Heart right ventricle (tissue), 16 donors: ENCODE measurements around the gene SERPINA9. TPM values are rescaled to one million over a fixed set of nuclear protein-coding genes. Genes with fewer than 3 reads are reported as not detected.

Source experiments
- ATAC-seq, 8 donors: fragments of 200-7000 bp; cut with Tn5 transposase; one replicate each; pipeline ENCODE4 v1.9.1; 2020; ENCODE audit warnings: mild to moderate bottlenecking in 8 of 8, moderate library complexity in 8 of 8, moderate number of reproducible peaks in 1 of 8
- DNase-seq, 2 donors: peaks; one replicate each; pipeline ENCODE4 v3.0.0-alpha.2; 2020
- H3K27ac ChIP-seq, 10 donors: fragments of 200-600 bp; sonication (generic) in 2 of 10; one replicate each; pipeline versions ENCODE4 v1.5.0 to v1.8.0; 2020 to 2022; ENCODE audit warnings: mild to moderate bottlenecking in 3 of 10
- H3K27me3 ChIP-seq, 7 donors: fragments of 200-600 bp; one replicate each; pipeline ENCODE4 v1.8.0; 2021 to 2022; ENCODE audit warnings: mild to moderate bottlenecking in 2 of 7
- H3K36me3 ChIP-seq, 9 donors: fragments of 200-600 bp; sonication (generic) in 1 of 9; one replicate each; pipeline versions ENCODE4 v1.5.0 to v1.8.0; 2020 to 2022; ENCODE audit warnings: mild to moderate bottlenecking in 2 of 9
- H3K4me1 ChIP-seq, 9 donors: fragments of 200-600 bp; sonication (generic) in 1 of 9; one replicate each; pipeline versions ENCODE4 v1.5.0 to v1.8.0; 2020 to 2022; ENCODE audit warnings: mild to moderate bottlenecking in 4 of 9
- H3K4me3 ChIP-seq, 10 donors: fragments of 200-600 bp; sonication (generic) in 2 of 10; one replicate each; pipeline versions ENCODE4 v1.5.0 to v1.8.0; 2020 to 2022; ENCODE audit warnings: mild to moderate bottlenecking in 7 of 10, moderate library complexity in 2 of 10
- H3K9me3 ChIP-seq, 11 donors: fragments of 200-600 bp in 10 of 11; sonication (generic) in 2 of 11; one replicate each; pipeline versions ENCODE4 v1.5.0 to v1.8.0; 2013 to 2022; ENCODE audit warnings: mild to moderate bottlenecking in 2 of 11, control low read depth in 1 of 11, moderate library complexity in 1 of 11
- CTCF ChIP-seq, 9 donors: fragments of 200-600 bp; sonication (generic) in 2 of 9; IDR thresholded peaks; one replicate each; pipeline versions ENCODE4 v1.5.0 to v1.8.0; 2021 to 2022; ENCODE audit warnings: antibody characterized with exemption in 9 of 9, mild to moderate bottlenecking in 5 of 9, moderate library complexity in 1 of 9
- WGBS, 2 donors: extraction: QIAGEN DNeasy Blood & Tissue Kit; methylation state at CpG; one replicate each; pipeline ENCODE4 v1.1.7; 2013; ENCODE audit warnings: inconsistent platforms in 1 of 2; 5-methylcytosine and 5-hydroxymethylcytosine counted together
- intact Hi-C, 10 donors: fragments of 100-400 bp; cut with DNase I; formaldehyde crosslinking; loops; one replicate each; pipeline versions ENCODE4 v1.11.1 to v1.14.2; 2022
- polyA plus RNA-seq, 2 donors: library from polyadenylated mRNA; stranded (reverse); fragments of 200-250 nt; gene quantifications; one replicate each; pipeline ENCODE4 v1.2.3, GENCODE V29; 2013
- total RNA-seq, 10 donors: library from RNA; stranded (reverse); fragmentation: NEBNext Ultra II Directional in 3 of 10; extraction: Animal tissue kit (Norgen Biotek cat#: 25700) in 3 of 10; gene quantifications; one replicate each; pipeline versions ENCODE4 v1.2.1 to v1.2.4, GENCODE V29; 2021 to 2023
- donor health status: Arrhythmogenic right ventricular cardiomyopathy.
- donor health status: ischemic (EF 13 %, LVEDD 7.1; RV severe dilation, severe dysfunction).
- donor health status: healthy with polysubstance abuse.
- donor health status: DM: no; HTN: yes; CAD: no.
- donor health status: DM: no; HTN: no; CAD: no.
- donor health status: ischemic (EF 25% LVEDD 6.9; RV normal size, moderate dysfunction).
- donor health status: ischemic (EF 25% LVEDD 5.7; RV mildly dilated, moderate dysfunction).
- donor health status: healthy.
- donor health status: DM: yes; HTN: yes; CAD: no.
- donor health status: Ischemic cardiomyopathy.
- donor health status: ischemic (EF 35%, LVEDD 5.7; RV mildly dilated, moderate dysfunction).
- donor health status: nonischemic (EF 11% LVEDD 7.7; RV severe dilation, severe dysfunction).
- donor health status: DM: yes; HTN: yes; CAD: no.
- donor health status: PGD.
- donor health status: ischemic (EF 29% LVEDD 5.4; RV normal size, mild dysfunction).
- donor health status: nonischemic (EF 23%, LVEDD 6.1; RV moderate dilation, normal function).

The SERPINA9 gene
- total and polyA plus RNA-seq, 12 donors: not detected

- Histone ChIP-seq H3K4me3 (no peak overlapping the region), H3K36me3 (no peaks in the 10 kb centered on the region), H3K27me3 (peaks cover 0 to 13% (median 4%) of the 10 kb centered on the region in 7 donors), H3K27ac (no peak overlapping the region), H3K4me1 (no peaks in the 10 kb centered on the region), H3K9me3 (peaks cover 0 to 25% (median 0%) of the 10 kb centered on the region in 11 donors)
- WGBS, 2 donors: 45 to 69% methylated on average over 1 of the region's 1 CpG
- intact Hi-C loops: no loop called here
- DNase-seq (no peak), ATAC-seq (no peak)
- no peak for TF ChIP-seq CTCF (IDR thresholded peaks at IDR 0.05)
Observed at GRCh38 chr14:94458096-94458495, 17.9 kb downstream of the SERPINA9 start.

- ATAC-seq: no peak
- intact Hi-C loops: no loop called here
- Histone ChIP-seq H3K4me1 (no peaks in the 10 kb centered on the region), H3K36me3 (no peaks in the 10 kb centered on the region), H3K4me3 (no peak overlapping the region), H3K27ac (no peak overlapping the region), H3K27me3 (peaks cover 0 to 32% (median 11%) of the 10 kb centered on the region in 7 donors), H3K9me3 (peaks cover 0 to 25% (median 0%) of the 10 kb centered on the region in 11 donors)
- WGBS, 2 donors: 0 to 12% methylated on average over 1 of the region's 1 CpG
- no peak for DNase-seq
- no peak for TF ChIP-seq CTCF (IDR thresholded peaks at IDR 0.05)
Observed at GRCh38 chr14:94455928-94456327, 20.1 kb downstream of the SERPINA9 start.

GRCh38 chr14:94451826-94452225 is 24.2 kb downstream of the SERPINA9 start:
- Histone ChIP-seq H3K4me1 (no peaks in the 10 kb centered on the region), H3K9me3 (peaks cover 0 to 8% (median 0%) of the 10 kb centered on the region in 11 donors), H3K36me3 (no peaks in the 10 kb centered on the region), H3K4me3 (no peak overlapping the region), H3K27ac (no peak overlapping the region), H3K27me3 (peaks cover 0 to 49% (median 23%) of the 10 kb centered on the region in 7 donors)
- no peak for ATAC-seq
- intact Hi-C loops: no loop called here
- no peak for DNase-seq
- no peak for TF ChIP-seq CTCF (IDR thresholded peaks at IDR 0.05)
- 35 to 48% methylated on average over 3 of the region's 3 CpGs for WGBS, 2 donors

- intact Hi-C loops: no loop called here
- Histone ChIP-seq H3K4me1 (no peaks in the 10 kb centered on the region), H3K36me3 (no peaks in the 10 kb centered on the region), H3K27ac (no peak overlapping the region), H3K4me3 (no peak overlapping the region), H3K27me3 (peaks cover 0 to 51% (median 19%) of the 10 kb centered on the region in 7 donors), H3K9me3 (peaks cover 0 to 4% (median 0%) of the 10 kb centered on the region in 11 donors)
- ATAC-seq (no peak), DNase-seq (no peak)
- 15 to 16% methylated on average over 8 of the region's 8 CpGs for WGBS, 2 donors
- TF ChIP-seq CTCF (IDR thresholded peaks at IDR 0.05): no peak
Observed at GRCh38 chr14:94451091-94451771, 24.8 kb downstream of the SERPINA9 start.
